ENCODE data around the gene MPC1. TPM values are rescaled to one million over a fixed set of nuclear protein-coding genes. Genes with fewer than 3 reads are reported as not detected.

The MPC1 gene
- total RNA-seq, 4 donors from 2014 or later, result 90.8 to 131 (median 129) TPM

DNA sequence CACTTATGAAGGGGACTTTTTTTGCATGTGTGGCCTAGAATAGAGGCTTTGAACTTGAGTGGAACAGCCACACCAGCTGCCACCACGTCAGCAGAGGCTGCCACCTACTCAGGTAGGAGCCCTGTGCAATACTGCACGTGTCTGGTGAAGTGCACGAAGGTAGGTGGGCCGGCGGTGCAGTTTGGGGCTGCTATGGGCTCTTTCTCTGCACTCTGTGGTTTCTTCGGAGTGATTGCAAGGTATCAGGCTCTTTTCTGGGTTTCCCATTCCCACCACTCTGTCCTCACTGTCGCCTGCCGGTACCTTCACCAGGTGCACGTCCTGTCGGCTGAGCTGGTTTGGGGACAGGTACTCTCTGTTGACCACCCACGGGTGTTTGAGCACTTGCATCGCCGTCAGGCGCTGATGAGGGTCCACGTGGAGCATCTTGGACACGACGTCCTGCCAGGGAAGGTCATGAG lies 30.8 kb upstream of the MPC1 start:
- no peak overlapping the region for H3K27ac ChIP-seq
- no peaks in the 10 kb centered on the region for H3K27me3 ChIP-seq
- no peaks in the 10 kb centered on the region for H3K9me3 ChIP-seq
- WGBS, 2 donors (ENCODE audit: low coverage in 1 of 2), result 92% methylated on average over 16 of the region's 17 CpGs; no CpG with 5 or more reads in 1 of the 2 donors
- no peaks in the 10 kb centered on the region for H3K36me3 ChIP-seq
- H3K4me3 ChIP-seq, result no peak overlapping the region
- intact Hi-C loops (cut with DNase I; ENCODE audit: low total_unique reads) (no loop called here), in situ Hi-C loops (cut with MboI; ENCODE audit: low pct_ligation_motif_present in 1 of 4, low pct_unique_long_range_greater_than_20kb in 1 of 4, low sequenced_read_pairs in 3 of 4) (no loop called here)
- TF ChIP-seq POLR2AphosphoS5 (IDR thresholded peaks at IDR 0.05), result no peak
- no peak for TF ChIP-seq POLR2A (IDR thresholded peaks at IDR 0.05)
- no peak for TF ChIP-seq EP300 (IDR thresholded peaks at IDR 0.05; ENCODE audit: low read depth)
- TF ChIP-seq, protein P1, sequence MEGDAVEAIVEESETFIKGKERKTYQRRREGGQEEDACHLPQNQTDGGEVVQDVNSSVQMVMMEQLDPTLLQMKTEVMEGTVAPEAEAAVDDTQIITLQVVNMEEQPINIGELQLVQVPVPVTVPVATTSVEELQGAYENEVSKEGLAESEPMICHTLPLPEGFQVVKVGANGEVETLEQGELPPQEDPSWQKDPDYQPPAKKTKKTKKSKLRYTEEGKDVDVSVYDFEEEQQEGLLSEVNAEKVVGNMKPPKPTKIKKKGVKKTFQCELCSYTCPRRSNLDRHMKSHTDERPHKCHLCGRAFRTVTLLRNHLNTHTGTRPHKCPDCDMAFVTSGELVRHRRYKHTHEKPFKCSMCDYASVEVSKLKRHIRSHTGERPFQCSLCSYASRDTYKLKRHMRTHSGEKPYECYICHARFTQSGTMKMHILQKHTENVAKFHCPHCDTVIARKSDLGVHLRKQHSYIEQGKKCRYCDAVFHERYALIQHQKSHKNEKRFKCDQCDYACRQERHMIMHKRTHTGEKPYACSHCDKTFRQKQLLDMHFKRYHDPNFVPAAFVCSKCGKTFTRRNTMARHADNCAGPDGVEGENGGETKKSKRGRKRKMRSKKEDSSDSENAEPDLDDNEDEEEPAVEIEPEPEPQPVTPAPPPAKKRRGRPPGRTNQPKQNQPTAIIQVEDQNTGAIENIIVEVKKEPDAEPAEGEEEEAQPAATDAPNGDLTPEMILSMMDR (IDR thresholded peaks at IDR 0.05), result no peak
- no peaks in the 10 kb centered on the region for H3K4me1 ChIP-seq
- no peak for DNase-seq

- no peaks in the 10 kb centered on the region for H3K9me3 ChIP-seq
- no peaks in the 10 kb centered on the region for H3K27me3 ChIP-seq
- in situ Hi-C loops (cut with MboI; ENCODE audit: low pct_ligation_motif_present in 1 of 4, low pct_unique_long_range_greater_than_20kb in 1 of 4, low sequenced_read_pairs in 3 of 4), result no loop called here
- intact Hi-C loops (cut with DNase I; ENCODE audit: low total_unique reads), result no loop called here
- no peaks in the 10 kb centered on the region for H3K4me1 ChIP-seq
- no peak overlapping the region for H3K4me3 ChIP-seq
- TF ChIP-seq EP300 (IDR thresholded peaks at IDR 0.05; ENCODE audit: low read depth), result no peak
- TF ChIP-seq, protein P1 (IDR thresholded peaks at IDR 0.05), result no peak
- no peak for TF ChIP-seq POLR2AphosphoS5 (IDR thresholded peaks at IDR 0.05)
- no peak for TF ChIP-seq POLR2A (IDR thresholded peaks at IDR 0.05)
- no peak for DNase-seq
- 87% methylated on average over 13 of the region's 13 CpGs; no CpG with 5 or more reads in 1 of the 2 donors for WGBS, 2 donors (ENCODE audit: low coverage in 1 of 2)
- H3K27ac ChIP-seq, result no peak overlapping the region
- no peaks in the 10 kb centered on the region for H3K36me3 ChIP-seq
Observed at GRCh38 chr6:166412911-166413384, 30.2 kb upstream of the MPC1 start.

DNA sequence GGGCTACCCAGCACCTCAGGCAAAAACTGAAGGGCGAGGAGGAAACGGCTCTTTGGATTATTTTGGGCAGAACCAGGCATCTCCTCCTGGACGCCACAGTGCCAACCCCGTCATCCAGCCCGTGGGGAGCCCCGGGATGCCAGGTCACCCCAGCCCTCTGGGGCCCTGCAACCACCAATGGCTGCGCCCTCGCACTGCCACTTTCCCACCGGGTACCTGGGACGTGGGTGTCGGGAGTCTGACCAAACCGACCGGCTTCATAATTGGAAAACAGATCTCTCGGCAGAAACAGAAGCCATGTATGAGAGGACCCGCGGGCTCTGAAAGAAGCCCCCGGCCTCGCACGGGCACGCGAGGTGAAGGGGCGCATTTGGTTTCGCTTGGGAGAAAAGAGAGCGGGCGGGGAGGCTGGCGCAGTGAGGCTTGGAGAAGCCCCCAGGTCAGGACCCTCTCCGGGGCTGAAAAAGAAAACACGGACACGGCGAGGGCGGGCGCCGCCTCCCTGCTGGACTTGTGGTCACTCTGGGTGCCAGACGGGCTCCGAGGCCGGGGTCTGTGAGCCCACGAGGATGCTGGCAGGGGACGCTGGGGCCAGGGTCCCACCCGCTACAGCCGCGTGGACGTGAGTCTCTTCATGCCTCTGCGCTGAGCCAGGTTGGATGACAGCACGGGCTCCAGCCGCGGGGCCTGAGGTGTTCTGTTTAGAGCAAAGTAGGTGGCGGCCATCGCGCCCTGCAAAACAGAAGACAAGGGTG lies 29.6 kb upstream of the MPC1 start:
- Histone ChIP-seq H3K27ac (no peak overlapping the region), H3K36me3 (no peaks in the 10 kb centered on the region), H3K4me1 (no peaks in the 10 kb centered on the region), H3K9me3 (no peaks in the 10 kb centered on the region), H3K27me3 (no peaks in the 10 kb centered on the region), H3K4me3 (no peak overlapping the region)
- in situ Hi-C loops (cut with MboI; ENCODE audit: low pct_ligation_motif_present in 1 of 4, low pct_unique_long_range_greater_than_20kb in 1 of 4, low sequenced_read_pairs in 3 of 4) (no loop called here), intact Hi-C loops (cut with DNase I; ENCODE audit: low total_unique reads) (no loop called here)
- TF ChIP-seq POLR2AphosphoS5 (IDR thresholded peaks at IDR 0.05) (no peak), EP300 (IDR thresholded peaks at IDR 0.05; ENCODE audit: low read depth) (no peak), POLR2A (IDR thresholded peaks at IDR 0.05) (no peak)
- TF ChIP-seq, protein P1 (IDR thresholded peaks at IDR 0.05), result no peak
- WGBS, 2 donors (ENCODE audit: low coverage in 1 of 2), result 90% methylated on average over 46 of the region's 49 CpGs; no CpG with 5 or more reads in 1 of the 2 donors
- DNase-seq, result no peak

DNA sequence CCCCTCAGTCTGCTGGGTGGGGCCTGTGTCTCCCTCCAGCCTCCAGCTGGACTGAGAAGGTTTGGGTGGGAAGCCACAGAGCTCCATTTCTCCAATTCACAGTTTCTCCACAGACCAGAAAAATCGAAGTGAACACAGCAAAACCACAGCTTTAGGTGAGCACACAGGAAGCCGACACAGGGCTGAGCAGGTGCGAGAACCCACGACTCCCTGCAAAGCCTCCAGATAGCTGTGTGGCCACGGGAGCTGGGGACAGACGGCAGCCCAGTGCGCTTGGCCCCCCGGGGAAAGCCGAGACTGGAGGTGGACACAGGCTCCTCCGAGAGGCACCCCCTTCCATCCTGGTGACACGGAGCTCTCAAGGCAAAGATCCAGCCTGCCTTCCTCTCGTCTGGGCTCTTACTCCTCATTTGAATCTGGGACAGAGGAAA lies 29.0 kb upstream of the MPC1 start:
- Histone ChIP-seq H3K4me3 (no peak overlapping the region), H3K9me3 (no peaks in the 10 kb centered on the region), H3K36me3 (no peaks in the 10 kb centered on the region), H3K27ac (no peak overlapping the region), H3K4me1 (no peaks in the 10 kb centered on the region), H3K27me3 (no peaks in the 10 kb centered on the region)
- TF ChIP-seq, protein P1 (IDR thresholded peaks at IDR 0.05), result no peak
- TF ChIP-seq POLR2AphosphoS5 (IDR thresholded peaks at IDR 0.05) (no peak), EP300 (IDR thresholded peaks at IDR 0.05; ENCODE audit: low read depth) (no peak), POLR2A (IDR thresholded peaks at IDR 0.05) (no peak)
- in situ Hi-C loops (cut with MboI; ENCODE audit: low pct_ligation_motif_present in 1 of 4, low pct_unique_long_range_greater_than_20kb in 1 of 4, low sequenced_read_pairs in 3 of 4), result no loop called here
- no peak for DNase-seq
- 73% methylated on average over 12 of the region's 12 CpGs; no CpG with 5 or more reads in 1 of the 2 donors for WGBS, 2 donors (ENCODE audit: low coverage in 1 of 2)
- intact Hi-C loops (cut with DNase I; ENCODE audit: low total_unique reads), result no loop called here

All from transverse colon (tissue), 4 donors.